Femur (tissue), 1 donor: ENCODE data around the gene CYFIP2.
A peak's percentile ranks its signal among the peaks of the same experiment; 100 is the strongest.

Experiments used
- DNase-seq: peaks from one replicate; pipeline ENCODE4 v3.0.0-alpha.2; 2017

Gene CYFIP2

DNA sequence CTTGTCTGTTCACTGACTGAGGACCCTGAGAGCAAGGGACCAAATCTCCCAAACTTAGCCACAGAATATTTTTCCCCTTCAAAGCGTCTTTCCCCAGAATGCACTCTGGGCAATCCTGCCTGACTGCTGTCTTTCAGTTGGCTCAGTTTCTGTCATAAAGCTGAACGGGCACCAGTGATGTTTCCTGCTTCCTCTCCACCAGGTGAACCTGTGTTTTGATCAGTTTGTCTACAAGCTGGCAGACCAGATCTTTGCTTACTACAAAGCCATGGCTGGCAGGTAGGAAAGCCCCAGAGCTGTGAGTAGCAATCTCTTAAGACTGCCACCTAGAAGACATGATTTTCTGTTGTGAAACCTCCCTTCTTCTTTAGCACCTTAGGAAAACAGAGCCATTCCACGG, 61.8 kb downstream of the CYFIP2 start:
- DNase-seq: no peak

DNA sequence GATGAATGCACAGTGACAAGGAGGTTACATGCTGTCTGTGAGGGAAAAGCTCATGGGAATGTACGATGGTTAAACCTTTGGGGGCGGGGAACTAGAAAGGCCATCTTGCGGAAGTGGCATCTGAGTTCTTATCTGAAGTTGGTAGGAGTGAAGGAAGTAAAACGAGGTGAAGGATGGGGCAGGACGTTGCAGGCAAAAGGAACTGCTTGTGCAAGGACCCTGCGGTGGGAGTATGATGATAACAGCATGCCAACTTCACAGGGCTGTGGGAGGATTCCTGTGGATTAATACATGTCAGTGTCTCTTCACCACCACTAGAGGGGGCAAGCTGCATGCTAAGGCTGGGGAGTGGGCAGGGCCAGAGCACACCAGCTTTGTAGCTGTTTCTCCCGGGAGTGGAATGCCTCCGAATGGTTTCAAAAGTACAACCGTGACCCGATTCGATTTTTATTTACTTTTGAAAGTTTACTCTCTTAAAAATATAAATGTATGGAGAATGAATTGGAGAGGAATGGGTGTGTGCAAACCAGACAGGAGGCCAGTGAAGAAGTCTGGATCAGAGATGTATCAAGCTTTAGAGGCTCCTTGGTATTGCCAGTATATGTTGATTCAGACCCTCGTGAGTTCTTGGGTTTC, 62.5 kb downstream of the CYFIP2 start:
- DNase-seq: peak; percentile 81

- no peak for DNase-seq
Measured at GRCh38 chr5:157331807-157332206, 65.9 kb downstream of the CYFIP2 start.

GRCh38 chr5:157335534-157336422, 69.9 kb downstream of the CYFIP2 start:
- DNase-seq: no peak

GRCh38 chr5:157336423-157336744, 70.5 kb downstream of the CYFIP2 start:
- no peak for DNase-seq

GRCh38 chr5:157339409-157339808, 73.5 kb downstream of the CYFIP2 start:
- no peak for DNase-seq

- no peak for DNase-seq
Measured at GRCh38 chr5:157342822-157343402, 77.0 kb downstream of the CYFIP2 start.

GRCh38 chr5:157343842-157344790, 78.2 kb downstream of the CYFIP2 start:
- DNase-seq: no peak

- no peak for DNase-seq
Measured at GRCh38 chr5:157345067-157345466, 79.1 kb downstream of the CYFIP2 start.

GRCh38 chr5:157345485-157345884, 79.6 kb downstream of the CYFIP2 start:
- no peak for DNase-seq

GRCh38 chr5:157347301-157348048, 81.6 kb downstream of the CYFIP2 start:
- DNase-seq: no peak

DNA sequence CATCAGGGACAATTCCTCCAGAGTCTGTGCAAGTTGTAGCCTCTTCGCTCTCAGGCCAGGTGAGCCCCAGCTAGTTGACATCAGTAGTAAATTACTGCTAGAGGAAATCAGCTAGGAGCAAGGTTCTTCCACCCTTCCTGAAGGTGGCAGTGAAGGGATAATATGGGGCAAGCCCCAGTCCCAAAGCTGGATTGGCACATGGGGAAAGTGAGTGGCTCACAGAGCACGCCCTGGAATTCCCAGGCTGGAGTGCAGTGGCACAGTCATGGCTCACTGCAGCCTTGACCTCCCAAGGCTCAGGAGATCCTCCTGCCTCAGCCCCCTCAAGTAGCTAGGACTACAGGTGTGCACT, 82.1 kb downstream of the CYFIP2 start:
- no peak for DNase-seq

GRCh38 chr5:157350939-157351801, 85.2 kb downstream of the CYFIP2 start:
- DNase-seq: no peak

DNA sequence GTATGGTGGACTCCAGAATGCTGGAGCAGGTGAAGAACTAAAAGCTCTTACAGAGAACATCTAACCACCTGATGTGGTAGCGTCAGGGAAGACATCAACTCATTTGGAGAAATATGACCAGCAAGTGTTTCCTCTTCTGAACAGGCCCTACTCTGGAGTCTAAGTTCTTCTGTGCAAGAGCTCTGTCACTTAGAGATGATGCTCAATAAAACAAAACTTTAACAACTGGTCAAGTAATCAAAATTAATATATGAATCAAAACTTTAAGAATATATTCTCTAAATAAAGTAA, 85.8 kb downstream of the CYFIP2 start:
- DNase-seq: no peak

DNA sequence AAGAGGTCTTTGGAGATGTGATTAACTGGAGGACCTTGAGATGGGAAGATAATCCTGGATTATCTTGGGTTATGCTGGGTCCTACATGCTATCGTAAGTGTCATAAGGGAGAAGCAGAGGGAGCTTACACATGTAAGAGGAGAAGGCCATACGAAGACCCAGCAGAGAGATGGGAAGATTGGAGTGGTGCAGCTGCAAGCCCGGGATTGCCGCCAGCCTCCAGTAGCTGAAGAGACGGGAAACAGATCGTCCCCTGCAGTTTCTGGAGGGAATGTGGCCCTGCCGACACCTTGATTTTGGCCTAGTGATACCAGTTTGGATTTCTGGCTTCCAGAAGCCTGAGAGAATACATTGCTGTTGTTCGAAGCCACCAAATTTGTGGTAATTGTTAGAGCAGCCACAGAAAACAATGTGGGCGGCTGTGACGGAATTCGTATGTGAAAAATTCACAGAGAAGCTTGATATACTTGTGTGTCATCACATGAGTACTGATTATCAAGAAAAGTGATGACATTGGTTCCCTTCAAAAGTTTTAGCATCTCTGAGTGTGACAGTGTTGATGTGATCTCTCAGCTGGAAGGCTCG, 86.9 kb downstream of the CYFIP2 start:
- no peak for DNase-seq

DNA sequence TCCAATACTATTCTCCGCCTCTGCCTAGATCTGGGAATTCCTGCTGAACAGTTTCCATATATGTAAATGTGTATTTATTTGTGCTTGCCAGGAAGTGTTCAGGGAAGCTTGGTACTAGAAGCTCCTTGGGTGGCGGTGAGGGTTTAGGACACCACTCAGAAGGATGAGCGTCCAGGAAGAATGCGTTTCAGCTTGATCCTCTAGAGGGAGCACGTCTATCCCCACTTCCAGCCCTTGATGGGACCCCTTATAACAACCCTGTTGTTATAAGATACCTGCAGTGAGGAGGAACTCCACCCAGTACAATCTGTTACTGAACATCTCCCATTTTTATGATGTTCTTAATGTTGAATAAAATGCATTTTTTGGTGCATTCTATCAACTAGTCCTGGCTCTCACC, 88.9 kb downstream of the CYFIP2 start:
- DNase-seq: no peak

DNA sequence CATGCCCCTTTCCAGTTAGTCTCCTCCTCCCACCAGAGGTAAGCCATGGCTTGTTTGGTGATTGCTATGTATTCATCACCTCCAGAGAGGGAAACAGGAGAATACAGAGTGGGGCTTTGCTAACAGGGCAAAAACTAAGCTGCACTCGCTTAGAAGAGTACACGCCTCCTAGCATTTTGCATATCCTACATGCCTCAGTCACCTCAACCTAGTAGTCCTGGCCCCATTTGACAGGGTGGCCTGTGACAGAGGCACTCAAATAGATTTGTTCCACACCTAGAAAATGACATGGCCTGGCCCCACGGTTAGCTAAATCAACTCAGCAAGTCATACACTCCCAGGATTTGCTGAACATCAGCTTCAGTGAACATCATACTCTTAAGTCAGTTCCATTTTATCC, 90.7 kb downstream of the CYFIP2 start:
- no peak for DNase-seq

DNA sequence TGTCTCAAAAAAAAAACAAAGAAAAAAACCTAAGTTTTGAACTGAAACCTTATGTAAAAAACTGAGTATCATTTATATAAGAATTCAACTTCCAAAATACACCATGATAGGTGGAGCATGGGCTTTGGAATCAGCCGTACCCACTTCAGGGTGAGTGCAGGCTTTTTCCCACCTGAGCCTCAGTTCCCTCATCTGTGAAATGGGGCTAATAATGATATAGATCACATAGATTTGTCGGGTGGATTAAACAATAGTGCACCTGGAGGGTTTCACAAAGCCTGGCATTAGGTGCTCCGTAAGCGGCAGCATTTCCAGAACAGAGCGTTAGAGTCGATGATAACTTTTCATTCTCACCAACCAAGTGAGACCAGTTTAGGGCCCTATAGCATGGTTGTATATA, 91.9 kb downstream of the CYFIP2 start:
- DNase-seq: no peak

GRCh38 chr5:157358871-157359270, 92.9 kb downstream of the CYFIP2 start:
- no peak for DNase-seq

DNA sequence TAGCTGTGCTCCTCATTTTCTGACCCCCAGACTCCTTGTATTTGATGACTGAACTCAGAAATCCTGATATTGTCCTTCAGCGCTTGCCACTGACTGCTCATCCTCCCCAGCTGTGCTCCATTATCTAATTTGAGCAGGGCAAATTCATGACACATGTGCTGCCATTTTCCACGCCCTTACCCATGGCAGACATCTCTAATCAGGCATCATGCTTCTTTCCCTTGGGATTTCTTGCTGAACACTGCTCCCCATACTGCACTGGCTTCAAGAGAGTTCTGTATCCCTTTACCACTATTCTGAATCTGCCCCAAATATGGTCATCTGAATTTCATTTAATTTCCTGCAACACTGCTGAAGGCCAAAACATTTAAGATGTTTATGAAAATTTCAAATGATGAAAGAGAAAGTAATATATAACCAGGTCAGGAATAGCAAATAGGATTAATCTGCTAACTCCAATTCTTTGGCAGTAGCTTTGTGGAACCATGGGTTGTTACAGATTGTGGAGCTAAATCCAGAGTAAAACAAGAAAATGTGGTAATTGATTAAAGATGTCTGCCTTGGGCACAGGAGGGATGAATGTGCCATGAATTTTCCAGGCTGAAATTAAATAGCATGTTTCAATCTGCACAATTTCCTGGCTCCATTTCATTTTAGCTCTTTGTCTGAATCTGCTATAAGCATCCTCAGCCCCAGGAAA, 93.6 kb downstream of the CYFIP2 start:
- no peak for DNase-seq

- no peak for DNase-seq
Measured at GRCh38 chr5:157362012-157362411, 96.1 kb downstream of the CYFIP2 start.
